ENCODE results near the gene MEFV. TPM values are rescaled to one million over a fixed set of nuclear protein-coding genes. Genes with fewer than 3 reads are reported as not detected.

MEFV gene
- total RNA-seq = 0.14 and 0.21 TPM in 2 replicates

DNA sequence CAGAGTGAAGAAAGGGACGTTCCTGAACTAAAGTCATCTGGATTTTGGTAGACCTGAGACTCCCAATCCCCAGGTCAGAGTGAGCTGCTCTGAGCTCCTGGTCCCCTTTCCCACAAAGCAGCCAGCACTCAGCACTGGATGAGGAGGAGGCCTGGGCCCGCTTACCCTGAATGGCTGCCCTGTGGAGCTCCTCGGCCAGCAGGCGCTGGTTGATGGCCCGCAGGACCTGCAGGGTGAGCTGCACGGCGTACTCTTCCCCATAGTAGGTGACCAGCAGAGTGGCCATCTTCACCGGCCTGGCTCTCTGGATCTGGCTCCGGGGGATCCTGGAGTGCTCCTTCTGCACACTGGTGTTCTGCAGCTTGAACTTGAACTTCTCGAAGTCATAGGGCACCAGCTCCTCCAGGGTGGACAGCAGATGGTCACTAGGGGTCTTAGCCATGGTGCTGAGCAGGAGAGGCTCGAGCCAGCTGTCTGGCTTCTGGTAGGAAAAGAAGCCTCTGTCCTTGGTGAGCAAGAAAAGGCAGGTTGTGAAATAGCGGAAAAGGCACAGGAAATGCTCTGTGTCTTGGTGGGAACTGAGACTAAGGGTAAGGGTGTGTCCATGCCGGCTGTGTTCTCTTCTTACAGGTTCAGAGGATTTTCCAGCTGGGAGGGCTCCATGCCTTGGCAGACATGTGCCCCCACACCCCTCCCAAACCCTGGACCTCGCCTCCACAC is at the start of gene MEFV:
Gene MEFV, minus strand, starts transcription at position 488 of the 720 bp plus-strand sequence. Its CDS starts 46 bp downstream, at position 442.
- no peak for DNase-seq (ENCODE audit: low read depth)
- H3K27me3 ChIP-seq (ENCODE audit: control insufficient read depth, insufficient read depth, low read length) = peaks cover 2% of the 10 kb centered on the region
- TF ChIP-seq CTCF (IDR thresholded peaks at IDR 0.05; ENCODE audit: insufficient read depth, low read length, poor library complexity, severe bottlenecking) = no peak
- H3K4me3 ChIP-seq (ENCODE audit: low read depth, low read length) = no peak within 1 kb of the TSS
- no peaks in the 10 kb centered on the region for H3K36me3 ChIP-seq (ENCODE audit: control insufficient read depth, insufficient read depth, low read length)

GRCh38 chr16:3306078-3306477 is 49.6 kb upstream of the MEFV start:
- DNase-seq (ENCODE audit: low read depth) = no peak
- no peaks in the 10 kb centered on the region for H3K27me3 ChIP-seq (ENCODE audit: control insufficient read depth, insufficient read depth, low read length)
- no peak for TF ChIP-seq CTCF (IDR thresholded peaks at IDR 0.05; ENCODE audit: insufficient read depth, low read length, poor library complexity, severe bottlenecking)

DNA sequence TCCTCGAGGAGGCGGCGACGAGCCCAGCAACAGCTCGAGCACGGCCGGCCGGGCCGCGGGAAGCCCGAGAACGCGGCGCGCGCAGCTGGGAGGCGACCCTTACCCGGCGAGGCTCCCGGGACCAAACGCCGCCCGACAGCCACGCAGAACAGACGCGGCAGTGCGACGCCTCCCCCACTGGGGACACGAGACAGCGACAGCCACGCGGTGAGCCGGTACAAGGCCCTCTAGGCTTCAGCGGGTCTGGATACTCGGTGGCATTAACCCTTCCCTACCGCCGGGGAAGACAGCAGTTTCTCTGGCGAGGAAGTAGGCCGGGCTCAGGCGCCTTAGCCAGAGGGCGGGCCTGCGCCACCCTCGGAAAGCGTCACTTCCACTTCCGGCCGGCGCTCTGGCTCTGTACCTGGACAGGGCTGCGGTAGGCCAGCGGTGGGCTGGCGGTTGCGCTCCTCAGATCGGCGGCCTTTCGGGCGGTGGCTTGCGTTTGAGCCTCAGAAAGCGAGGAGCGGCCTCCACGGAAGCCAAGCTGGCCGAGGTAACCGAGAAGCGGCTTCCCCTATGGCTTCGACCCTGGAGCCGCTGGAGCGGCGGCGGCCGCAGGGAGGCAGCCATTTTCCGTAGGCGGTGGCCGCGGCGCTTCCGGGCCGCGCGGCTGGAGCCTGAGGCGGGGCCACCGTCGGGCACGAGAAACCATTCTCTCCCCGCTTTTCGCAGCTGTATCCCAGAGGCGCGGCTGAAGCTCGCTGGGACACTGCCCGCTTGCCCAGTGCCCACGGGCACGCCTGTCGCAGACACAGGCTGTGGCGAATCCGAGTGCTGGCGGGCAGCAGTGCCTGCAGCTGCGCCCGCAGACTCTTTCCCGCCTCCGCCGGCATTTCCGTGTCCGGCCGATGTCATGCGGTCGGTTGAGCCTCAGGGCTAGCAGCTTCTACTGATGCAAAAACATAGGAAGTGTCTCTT is 49.0 kb upstream of the MEFV start, which contains the start of the genes TIGD7 and ZNF75A:
Gene TIGD7, minus strand, starts transcription at position 322 of the 960 bp plus-strand sequence. CDS start 4,816 bp downstream, outside the sequence.
Gene ZNF75A, plus strand, starts transcription at position 389 of the 960 bp plus-strand sequence. CDS start 2,932 bp downstream, outside the sequence.
- no peak for TF ChIP-seq CTCF (IDR thresholded peaks at IDR 0.05; ENCODE audit: insufficient read depth, low read length, poor library complexity, severe bottlenecking)
- peak within 1 kb of the TSS; percentile 63 for H3K4me3 ChIP-seq (ENCODE audit: low read depth, low read length)
- peak; percentile 53 for DNase-seq (ENCODE audit: low read depth)
- no peaks in the 10 kb centered on the region for H3K36me3 ChIP-seq (ENCODE audit: control insufficient read depth, insufficient read depth, low read length)
- H3K27me3 ChIP-seq (ENCODE audit: control insufficient read depth, insufficient read depth, low read length) = no peaks in the 10 kb centered on the region

More at GRCh38 chr16:3306078-3306477, 49.6 kb upstream of the MEFV start:
- no peaks in the 10 kb centered on the region for H3K36me3 ChIP-seq (ENCODE audit: control insufficient read depth, insufficient read depth, low read length)
- peak overlapping the region; percentile 63 for H3K4me3 ChIP-seq (ENCODE audit: low read depth, low read length)

DNA sequence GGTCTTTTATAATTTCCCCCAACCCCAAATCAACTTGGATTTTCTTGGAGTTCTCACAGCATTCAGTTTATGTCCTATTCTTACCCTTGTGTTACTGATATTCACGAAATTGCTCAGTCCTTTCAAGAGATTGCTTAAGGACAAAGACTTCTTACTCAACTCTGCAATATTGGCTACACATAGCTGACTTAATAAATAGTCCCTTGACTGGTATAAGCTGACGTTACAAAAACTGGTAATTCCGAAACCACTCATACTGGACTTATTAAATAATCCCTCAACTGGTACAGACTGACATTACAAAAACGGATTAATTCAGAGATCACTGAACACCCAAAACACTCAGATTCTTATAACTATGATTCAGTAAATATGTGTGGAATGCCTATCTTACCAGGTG is 47.9 kb upstream of the MEFV start:
- TF ChIP-seq CTCF (IDR thresholded peaks at IDR 0.05; ENCODE audit: insufficient read depth, low read length, poor library complexity, severe bottlenecking) = no peak
- Histone ChIP-seq H3K27me3 (ENCODE audit: control insufficient read depth, insufficient read depth, low read length) (no peaks in the 10 kb centered on the region), H3K4me3 (ENCODE audit: low read depth, low read length) (peak overlapping the region; percentile 63), H3K36me3 (ENCODE audit: control insufficient read depth, insufficient read depth, low read length) (no peaks in the 10 kb centered on the region)
- DNase-seq (ENCODE audit: low read depth) = no peak

GRCh38 chr16:3295783-3296182 is 39.4 kb upstream of the MEFV start:
- Histone ChIP-seq H3K27me3 (ENCODE audit: control insufficient read depth, insufficient read depth, low read length) (no peaks in the 10 kb centered on the region), H3K4me3 (ENCODE audit: low read depth, low read length) (no peak overlapping the region), H3K36me3 (ENCODE audit: control insufficient read depth, insufficient read depth, low read length) (peaks cover 1% of the 10 kb centered on the region)
- TF ChIP-seq CTCF (IDR thresholded peaks at IDR 0.05; ENCODE audit: insufficient read depth, low read length, poor library complexity, severe bottlenecking) = no peak
- no peak for DNase-seq (ENCODE audit: low read depth)
